Endodermal cell (in vitro differentiated cells): ENCODE results near the gene SPEM2. TPM values are rescaled to one million over a fixed set of nuclear protein-coding genes. Genes with fewer than 3 reads are reported as not detected.
A peak's percentile ranks its signal among the peaks of the same experiment; 100 is the strongest.

Experiments used
- DNase-seq: peaks from one replicate; pipeline ENCODE4 v3.0.0-alpha.2; 2017
- H3K27ac ChIP-seq: 2 replicates; pipeline ENCODE4 v1.5.1; 2013; ENCODE audit warnings: mild to moderate bottlenecking, low read depth, low read length, moderate library complexity
- H3K27me3 ChIP-seq: 2 replicates; pipeline ENCODE4 v1.6.1; 2013; ENCODE audit warnings: mild to moderate bottlenecking, low read length, moderate library complexity; ENCODE audit not compliant: insufficient read depth, control insufficient read depth, poor library complexity, severe bottlenecking
- H3K36me3 ChIP-seq: 2 replicates; pipeline ENCODE4 v1.7.0; 2013; ENCODE audit warnings: mild to moderate bottlenecking, low read length, moderate library complexity; ENCODE audit not compliant: control insufficient read depth, insufficient read depth
- H3K4me1 ChIP-seq: one replicate; pipeline ENCODE4 v1.7.0; 2013; ENCODE audit warnings: low read length; ENCODE audit not compliant: control insufficient read depth, insufficient read depth
- H3K4me3 ChIP-seq: 2 replicates; pipeline ENCODE4 v1.5.1; 2013; ENCODE audit warnings: mild to moderate bottlenecking, low read length, moderate library complexity
- H3K9ac ChIP-seq: 2 replicates; pipeline ENCODE4 v1.6.1; 2013; ENCODE audit warnings: mild to moderate bottlenecking, low read length, moderate library complexity; ENCODE audit not compliant: poor library complexity, severe bottlenecking; ENCODE audit errors: extremely low read depth
- H3K9me3 ChIP-seq: 2 replicates; pipeline ENCODE4 v1.6.1; 2013; ENCODE audit warnings: mild to moderate bottlenecking, low read length, moderate library complexity; ENCODE audit not compliant: control insufficient read depth
- H3K27ac Mint-ChIP-seq: 2 replicates; pipeline ENCODE4 v1.8.0; 2020; ENCODE audit warnings: mixed read lengths
- H3K27me3 Mint-ChIP-seq: 2 replicates; pipeline ENCODE4 v1.8.0; 2021; ENCODE audit warnings: mild to moderate bottlenecking, mixed read lengths; ENCODE audit not compliant: insufficient read depth
- H3K36me3 Mint-ChIP-seq: 2 replicates; pipeline ENCODE4 v1.8.0; 2020; ENCODE audit warnings: low read depth, mixed read lengths
- H3K4me1 Mint-ChIP-seq: 2 replicates; pipeline ENCODE4 v1.8.0; 2020; ENCODE audit warnings: mixed read lengths
- H3K4me3 Mint-ChIP-seq: 2 replicates; pipeline ENCODE4 v1.8.0; 2020; ENCODE audit warnings: mild to moderate bottlenecking, moderate library complexity, mixed read lengths
- H3K9me3 Mint-ChIP-seq: 2 replicates; pipeline ENCODE4 v1.8.0; 2020; ENCODE audit warnings: mild to moderate bottlenecking, mixed read lengths
- WGBS, 2 experiments: methylation state at CpG; one replicate each; pipeline versions ENCODE4 v1.1.5 to v1.1.7; 2013; ENCODE audit warnings: missing lambda C conversion rate in 2 of 2, mixed read lengths in 1 of 2; ENCODE audit not compliant: insufficient coverage in 1 of 2, insufficient read length in 1 of 2; 5-methylcytosine and 5-hydroxymethylcytosine counted together
- total RNA-seq, 2 donors: library from RNA; stranded (reverse); fragmentation: NEBNext Ultra II Directional in 1 of 2; extraction: Animal tissue kit (Norgen Biotek cat#: 25700) in 1 of 2; gene quantifications; 2 replicates in 1 of 2; 3 replicates in 1 of 2; pipeline ENCODE4 v1.2.1, GENCODE V29; 2021
- TF ChIP-seq, protein P1 (sequence below): fragments of 200-600 bp; sonication (generic); conservative IDR thresholded peaks from 2 replicates; pipeline ENCODE4 v1.5.0; 2021; ENCODE audit warnings: antibody characterized with exemption, mild to moderate bottlenecking

SPEM2 gene
- total RNA-seq, 2 donors from 2014 or later = not detected

DNA sequence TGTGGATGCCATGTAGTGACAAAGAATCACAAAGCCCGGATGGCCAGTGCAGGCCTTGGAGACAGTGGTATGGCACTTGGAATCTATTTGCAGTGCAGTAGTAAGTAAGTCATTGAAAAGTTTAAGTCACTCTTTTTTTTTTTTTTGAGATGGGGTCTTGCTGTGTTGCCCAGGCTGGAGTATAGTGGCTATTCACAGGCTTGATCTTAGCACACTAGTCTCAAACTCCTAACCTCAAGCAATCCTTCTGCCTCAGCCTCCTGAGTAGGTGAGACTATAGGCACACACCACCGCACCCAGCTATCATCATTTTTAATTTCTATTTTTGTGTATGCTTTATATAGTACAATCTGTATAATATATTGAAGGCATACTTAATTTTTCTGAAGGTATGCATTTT lies 26.8 kb upstream of the SPEM2 start:
- Histone ChIP-seq H3K36me3 (peaks cover 5% of the 10 kb centered on the region), H3K27me3 (no peaks in the 10 kb centered on the region), H3K9ac (no peak overlapping the region), H3K4me3 (no peak overlapping the region), H3K27ac (no peak overlapping the region), H3K4me1 (peaks cover under 1% of the 10 kb centered on the region), H3K9me3 (no peaks in the 10 kb centered on the region)
- Mint-ChIP-seq H3K27me3 (peaks cover 9% of the 10 kb centered on the region), H3K4me3 (no peak overlapping the region), H3K36me3 (peaks cover 10% of the 10 kb centered on the region), H3K9me3 (no peaks in the 10 kb centered on the region), H3K27ac (no peak overlapping the region), H3K4me1 (peaks cover 14% of the 10 kb centered on the region)
- TF ChIP-seq, protein P1, sequence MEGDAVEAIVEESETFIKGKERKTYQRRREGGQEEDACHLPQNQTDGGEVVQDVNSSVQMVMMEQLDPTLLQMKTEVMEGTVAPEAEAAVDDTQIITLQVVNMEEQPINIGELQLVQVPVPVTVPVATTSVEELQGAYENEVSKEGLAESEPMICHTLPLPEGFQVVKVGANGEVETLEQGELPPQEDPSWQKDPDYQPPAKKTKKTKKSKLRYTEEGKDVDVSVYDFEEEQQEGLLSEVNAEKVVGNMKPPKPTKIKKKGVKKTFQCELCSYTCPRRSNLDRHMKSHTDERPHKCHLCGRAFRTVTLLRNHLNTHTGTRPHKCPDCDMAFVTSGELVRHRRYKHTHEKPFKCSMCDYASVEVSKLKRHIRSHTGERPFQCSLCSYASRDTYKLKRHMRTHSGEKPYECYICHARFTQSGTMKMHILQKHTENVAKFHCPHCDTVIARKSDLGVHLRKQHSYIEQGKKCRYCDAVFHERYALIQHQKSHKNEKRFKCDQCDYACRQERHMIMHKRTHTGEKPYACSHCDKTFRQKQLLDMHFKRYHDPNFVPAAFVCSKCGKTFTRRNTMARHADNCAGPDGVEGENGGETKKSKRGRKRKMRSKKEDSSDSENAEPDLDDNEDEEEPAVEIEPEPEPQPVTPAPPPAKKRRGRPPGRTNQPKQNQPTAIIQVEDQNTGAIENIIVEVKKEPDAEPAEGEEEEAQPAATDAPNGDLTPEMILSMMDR = no peak
- WGBS, 2 experiments = 84 to 100% methylated on average over 1 of the region's 2 CpGs
- DNase-seq = no peak

DNA sequence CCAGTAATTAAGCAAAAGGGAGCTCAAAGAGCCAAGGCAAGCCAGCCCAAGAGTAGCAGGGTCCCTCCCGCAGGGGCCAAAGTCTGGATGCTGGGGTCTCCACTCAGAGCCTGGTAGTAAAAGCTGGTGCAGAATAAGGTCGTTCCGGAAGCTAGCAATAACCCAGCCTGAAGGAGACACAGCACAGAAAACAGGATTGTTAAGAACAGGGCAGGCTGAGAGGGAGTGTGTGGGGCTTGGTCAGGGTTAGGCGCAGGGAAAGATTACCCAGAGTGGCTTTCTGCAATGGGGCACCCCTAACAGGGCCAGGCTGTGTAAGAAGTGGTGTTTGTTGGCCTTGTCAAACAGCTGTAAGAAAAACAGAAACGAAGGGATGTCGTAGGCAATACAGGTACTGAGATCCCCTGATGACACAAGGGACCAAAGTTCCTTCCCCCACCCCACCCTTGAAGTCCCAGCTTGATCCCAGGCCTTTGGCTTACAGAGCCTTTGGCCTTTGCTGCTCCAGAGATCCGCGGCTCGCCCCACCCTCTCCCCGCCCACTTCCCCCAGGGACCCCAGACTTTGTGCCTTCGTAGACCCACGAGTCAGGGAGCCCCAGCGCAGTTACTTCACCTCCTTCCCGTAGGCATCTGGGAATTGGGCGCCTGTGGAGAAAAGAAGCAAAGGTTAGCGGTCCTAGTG lies 22.2 kb upstream of the SPEM2 start:
- peak overlapping the region; percentile 88 for H3K4me3 ChIP-seq
- no peaks in the 10 kb centered on the region for H3K27me3 ChIP-seq
- peak overlapping the region; percentile 77 for H3K4me3 Mint-ChIP-seq
- peaks cover 5% of the 10 kb centered on the region for H3K36me3 ChIP-seq
- H3K4me1 ChIP-seq = no peaks in the 10 kb centered on the region
- no peaks in the 10 kb centered on the region for H3K9me3 Mint-ChIP-seq
- H3K9me3 ChIP-seq = no peaks in the 10 kb centered on the region
- H3K9ac ChIP-seq = peak overlapping the region; percentile 62
- no peak for DNase-seq
- peak overlapping the region; percentile 77 for H3K27ac ChIP-seq
- H3K36me3 Mint-ChIP-seq = peaks cover 10% of the 10 kb centered on the region
- peaks cover 7% of the 10 kb centered on the region for H3K27me3 Mint-ChIP-seq
- H3K27ac Mint-ChIP-seq = peak overlapping the region; percentile 95
- peaks cover 20% of the 10 kb centered on the region for H3K4me1 Mint-ChIP-seq
- TF ChIP-seq, protein P1 = no peak
- 23 to 50% methylated on average over 6 to 16 of the region's 16 CpGs for WGBS, 2 experiments

DNA sequence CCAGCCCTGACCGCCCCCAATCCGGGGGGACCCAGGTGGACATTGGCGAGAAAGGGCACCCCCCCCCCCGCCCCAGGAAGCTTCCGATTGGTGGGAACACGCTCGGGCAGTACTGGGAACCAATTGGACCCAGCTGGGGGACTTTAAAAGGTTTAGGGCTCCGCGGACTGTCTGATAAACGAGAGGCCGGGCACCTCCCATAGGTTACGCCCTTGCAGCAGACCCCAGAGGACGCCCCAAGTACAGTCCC lies 21.8 kb upstream of the SPEM2 start:
- TF ChIP-seq, protein P1 = no peak
- H3K9me3 ChIP-seq = no peaks in the 10 kb centered on the region
- 0% methylated on average over 8 to 13 of the region's 13 CpGs for WGBS, 2 experiments
- H3K4me3 ChIP-seq = peak overlapping the region; percentile 88
- no peaks in the 10 kb centered on the region for H3K4me1 ChIP-seq
- DNase-seq = no peak
- H3K27ac Mint-ChIP-seq = peak overlapping the region; percentile 95
- no peaks in the 10 kb centered on the region for H3K9me3 Mint-ChIP-seq
- H3K36me3 ChIP-seq = peaks cover 7% of the 10 kb centered on the region
- H3K9ac ChIP-seq = peak overlapping the region; percentile 62
- H3K4me3 Mint-ChIP-seq = peak overlapping the region; percentile 77
- H3K4me1 Mint-ChIP-seq = peaks cover 20% of the 10 kb centered on the region
- H3K36me3 Mint-ChIP-seq = peaks cover 10% of the 10 kb centered on the region
- H3K27me3 ChIP-seq = no peaks in the 10 kb centered on the region
- peaks cover 9% of the 10 kb centered on the region for H3K27me3 Mint-ChIP-seq
- peak overlapping the region; percentile 77 for H3K27ac ChIP-seq
